HEK293 (cell line): ENCODE measurements around the gene UBE2E1.

ENCODE experiments used
- CTCF ChIA-PET: fragments of 350-600 bp; formaldehyde crosslinking; extraction: SDS; loops from one replicate; lab custom pipeline; 2021; ENCODE audit warnings: antibody characterized with exemption; lab: Yijun Ruan, JAX
- POLR2A ChIA-PET: fragments of 300-600 bp; formaldehyde crosslinking; extraction: SDS; loops from one replicate; lab custom pipeline; 2020; ENCODE audit warnings: antibody characterized with exemption, inconsistent platforms; lab: Yijun Ruan, JAX
- H3K27ac ChIP-seq: fragments of 200-500 bp; sonication (Bioruptor generic); 2 replicates; pipeline ENCODE4 v1.5.1; 2014; ENCODE audit warnings: low read depth, low read length, control low read depth, inconsistent platforms; ENCODE audit errors: extremely low read depth
- H3K36me3 ChIP-seq, 2 experiments: fragments of 200-500 bp in 1 of 2; sonication (Bioruptor generic) in 1 of 2; 1 replicate in 1 of 2; 2 replicates in 1 of 2; pipeline ENCODE4 v1.5.1; 2014 to 2017; ENCODE audit warnings: inconsistent platforms in 2 of 2, low read length in 2 of 2; ENCODE audit not compliant: control insufficient read depth in 2 of 2, insufficient read depth in 1 of 2
- H3K4me1 ChIP-seq: fragments of 200-500 bp; sonication (Bioruptor generic); 2 replicates; pipeline ENCODE4 v1.5.1; 2014; ENCODE audit warnings: mild to moderate bottlenecking, low read length, inconsistent platforms; ENCODE audit not compliant: control insufficient read depth, insufficient read depth
- H3K4me3 ChIP-seq: 2 replicates; pipeline ENCODE4 v1.5.1; 2011; ENCODE audit warnings: low read depth, mild to moderate bottlenecking, control low read depth, low read length, moderate library complexity
- H3K9me3 ChIP-seq: fragments of 200-500 bp; sonication (Bioruptor generic); 2 replicates; pipeline ENCODE4 v1.5.1; 2014; ENCODE audit warnings: low read depth, low read length, inconsistent platforms; ENCODE audit not compliant: control insufficient read depth, insufficient read depth
- BCL11A ChIP-seq: fragments of 450-650 bp; formaldehyde crosslinking; IDR thresholded peaks from 2 replicates; pipeline ENCODE4 v1.5.1; 2016; ENCODE audit warnings: low read depth, missing biosample characterization, missing genetic modification characterization
- KLF17 ChIP-seq: fragments of 450-650 bp; formaldehyde crosslinking; IDR thresholded peaks from 2 replicates; pipeline ENCODE4 v1.5.1; 2016; ENCODE audit warnings: missing biosample characterization, missing genetic modification characterization
- TCF7L2 ChIP-seq: IDR thresholded peaks from 2 replicates; pipeline ENCODE4 v1.6.1; 2011; ENCODE audit warnings: low read depth, mild to moderate bottlenecking, inconsistent platforms, low read length, moderate library complexity, borderline replicate concordance
- YY2 ChIP-seq: fragments of 450-650 bp; formaldehyde crosslinking; IDR thresholded peaks from 2 replicates; pipeline ENCODE4 v1.5.1; 2016; ENCODE audit warnings: missing biosample characterization, missing genetic modification characterization
- ZNF114 ChIP-seq: fragments of 450-650 bp; formaldehyde crosslinking; IDR thresholded peaks from 2 replicates; pipeline ENCODE4 v1.5.0; 2017; ENCODE audit warnings: missing biosample characterization, missing genetic modification characterization
- ZNF157 ChIP-seq: fragments of 450-650 bp; formaldehyde crosslinking; IDR thresholded peaks from 2 replicates; pipeline ENCODE4 v1.5.1; 2016; ENCODE audit warnings: missing biosample characterization, missing genetic modification characterization
- ZNF24 ChIP-seq: fragments of 450-650 bp; formaldehyde crosslinking; IDR thresholded peaks from 2 replicates; pipeline ENCODE4 v1.5.1; 2016; ENCODE audit warnings: missing biosample characterization, missing genetic modification characterization
- ZNF37A ChIP-seq: fragments of 450-650 bp; IDR thresholded peaks from 2 replicates; pipeline ENCODE4 v1.5.1; 2018; ENCODE audit warnings: missing biosample characterization, missing genetic modification characterization
- ZNF548 ChIP-seq: fragments of 450-650 bp; formaldehyde crosslinking; IDR thresholded peaks from 2 replicates; pipeline ENCODE4 v1.5.1; 2016; ENCODE audit warnings: missing biosample characterization, missing genetic modification characterization
- ZNF624 ChIP-seq: fragments of 450-650 bp; formaldehyde crosslinking; IDR thresholded peaks from 2 replicates; pipeline ENCODE4 v1.5.1; 2017; ENCODE audit warnings: missing biosample characterization, missing genetic modification characterization
- ZNF670 ChIP-seq: fragments of 450-650 bp; formaldehyde crosslinking; IDR thresholded peaks from 2 replicates; pipeline ENCODE4 v1.5.1; 2016; ENCODE audit warnings: missing biosample characterization, missing genetic modification characterization, low read depth
- ZNF704 ChIP-seq: fragments of 450-650 bp; formaldehyde crosslinking; IDR thresholded peaks from 2 replicates; pipeline ENCODE4 v1.5.1; 2016; ENCODE audit warnings: missing biosample characterization, missing genetic modification characterization
- ZNF707 ChIP-seq: fragments of 450-650 bp; formaldehyde crosslinking; IDR thresholded peaks from 2 replicates; pipeline ENCODE4 v1.5.1; 2016; ENCODE audit warnings: missing biosample characterization, missing genetic modification characterization
- TF ChIP-seq, protein P1 (sequence below): fragments of 450-650 bp; formaldehyde crosslinking; IDR thresholded peaks from 2 replicates; pipeline ENCODE4 v1.5.1; 2016; ENCODE audit warnings: missing biosample characterization, missing genetic modification characterization
- TF ChIP-seq, protein P2 (sequence below): fragments of 450-650 bp; formaldehyde crosslinking; IDR thresholded peaks from 2 replicates; pipeline ENCODE4 v1.5.1; 2016; ENCODE audit warnings: missing biosample characterization, missing genetic modification characterization

The UBE2E1 gene

DNA sequence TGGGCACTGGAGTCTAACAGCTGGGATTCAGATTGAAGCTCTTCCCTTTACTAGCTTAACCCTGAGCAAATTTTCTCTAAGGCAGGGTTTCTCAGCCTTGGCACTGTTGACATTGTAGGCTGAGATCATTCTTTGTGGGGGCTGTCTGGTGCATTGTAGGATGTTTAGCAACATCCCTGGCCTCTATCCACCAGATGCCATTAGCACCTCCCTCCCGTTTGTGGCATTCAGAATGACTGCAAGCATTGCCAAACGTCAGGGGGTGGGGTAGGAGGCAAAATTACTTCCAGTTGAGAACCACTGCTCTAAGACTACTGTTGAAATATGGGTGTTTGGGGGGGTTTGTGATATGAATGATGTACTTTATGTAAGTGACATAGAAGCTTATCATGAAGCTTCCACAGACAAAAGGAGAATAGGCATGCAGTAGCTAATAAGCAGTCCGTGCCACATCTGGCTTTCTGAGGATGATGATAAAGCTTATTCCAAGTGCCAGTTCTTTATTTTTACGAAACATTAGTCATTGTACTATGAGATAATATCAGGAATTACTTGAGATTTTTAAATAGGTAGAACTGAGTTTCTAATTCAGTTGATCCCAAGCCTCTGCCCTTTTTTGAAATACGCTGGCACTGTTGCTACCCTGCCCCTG is 71.7 kb downstream of the UBE2E1 start (continued):
- peak; percentile 36; the same call in 1 of the 2 replicates for TF ChIP-seq KLF17
- TF ChIP-seq, protein P1, sequence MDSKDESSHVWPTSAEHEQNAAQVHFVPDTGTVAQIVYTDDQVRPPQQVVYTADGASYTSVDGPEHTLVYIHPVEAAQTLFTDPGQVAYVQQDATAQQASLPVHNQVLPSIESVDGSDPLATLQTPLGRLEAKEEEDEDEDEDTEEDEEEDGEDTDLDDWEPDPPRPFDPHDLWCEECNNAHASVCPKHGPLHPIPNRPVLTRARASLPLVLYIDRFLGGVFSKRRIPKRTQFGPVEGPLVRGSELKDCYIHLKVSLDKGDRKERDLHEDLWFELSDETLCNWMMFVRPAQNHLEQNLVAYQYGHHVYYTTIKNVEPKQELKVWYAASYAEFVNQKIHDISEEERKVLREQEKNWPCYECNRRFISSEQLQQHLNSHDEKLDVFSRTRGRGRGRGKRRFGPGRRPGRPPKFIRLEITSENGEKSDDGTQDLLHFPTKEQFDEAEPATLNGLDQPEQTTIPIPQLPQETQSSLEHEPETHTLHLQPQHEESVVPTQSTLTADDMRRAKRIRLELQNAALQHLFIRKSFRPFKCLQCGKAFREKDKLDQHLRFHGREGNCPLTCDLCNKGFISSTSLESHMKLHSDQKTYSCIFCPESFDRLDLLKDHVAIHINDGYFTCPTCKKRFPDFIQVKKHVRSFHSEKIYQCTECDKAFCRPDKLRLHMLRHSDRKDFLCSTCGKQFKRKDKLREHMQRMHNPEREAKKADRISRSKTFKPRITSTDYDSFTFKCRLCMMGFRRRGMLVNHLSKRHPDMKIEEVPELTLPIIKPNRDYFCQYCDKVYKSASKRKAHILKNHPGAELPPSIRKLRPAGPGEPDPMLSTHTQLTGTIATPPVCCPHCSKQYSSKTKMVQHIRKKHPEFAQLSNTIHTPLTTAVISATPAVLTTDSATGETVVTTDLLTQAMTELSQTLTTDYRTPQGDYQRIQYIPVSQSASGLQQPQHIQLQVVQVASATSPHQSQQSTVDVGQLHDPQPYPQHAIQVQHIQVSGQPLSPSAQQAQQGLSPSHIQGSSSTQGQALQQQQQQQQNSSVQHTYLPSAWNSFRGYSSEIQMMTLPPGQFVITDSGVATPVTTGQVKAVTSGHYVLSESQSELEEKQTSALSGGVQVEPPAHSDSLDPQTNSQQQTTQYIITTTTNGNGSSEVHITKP (tag by site-specific recombination): peak; percentile 55
- TF ChIP-seq, all 188 proteins: peak for 12

GRCh38 chr3:23879485-23879884 is 73.7 kb downstream of the UBE2E1 start:
- no peaks in the 10 kb centered on the region for H3K4me1 ChIP-seq
- ChIA-PET CTCF (interaction anchor here (0.6 kb wide), 1 partner anchor 70 kb away, joined by 3 read pairs; no protein-coding TSS in a partner anchor), POLR2A (no interaction called here)
- H3K9me3 ChIP-seq: no peaks in the 10 kb centered on the region
- H3K4me3 ChIP-seq: no peak overlapping the region
- TF ChIP-seq TCF7L2 (no peak), ZNF24 (tag by site-specific recombination) (no peak), ZNF37A (no peak), ZNF670 (no peak), YY2 (tag by site-specific recombination) (no peak), ZNF624 (tag by site-specific recombination) (no peak), ZNF548 (tag by site-specific recombination) (no peak), ZNF157 (tag by site-specific recombination) (no peak), ZNF707 (no peak), ZNF114 (tag by site-specific recombination) (no peak), ZNF704 (tag by site-specific recombination) (no peak), BCL11A (tag by site-specific recombination) (no peak)
- TF ChIP-seq, protein P2, sequence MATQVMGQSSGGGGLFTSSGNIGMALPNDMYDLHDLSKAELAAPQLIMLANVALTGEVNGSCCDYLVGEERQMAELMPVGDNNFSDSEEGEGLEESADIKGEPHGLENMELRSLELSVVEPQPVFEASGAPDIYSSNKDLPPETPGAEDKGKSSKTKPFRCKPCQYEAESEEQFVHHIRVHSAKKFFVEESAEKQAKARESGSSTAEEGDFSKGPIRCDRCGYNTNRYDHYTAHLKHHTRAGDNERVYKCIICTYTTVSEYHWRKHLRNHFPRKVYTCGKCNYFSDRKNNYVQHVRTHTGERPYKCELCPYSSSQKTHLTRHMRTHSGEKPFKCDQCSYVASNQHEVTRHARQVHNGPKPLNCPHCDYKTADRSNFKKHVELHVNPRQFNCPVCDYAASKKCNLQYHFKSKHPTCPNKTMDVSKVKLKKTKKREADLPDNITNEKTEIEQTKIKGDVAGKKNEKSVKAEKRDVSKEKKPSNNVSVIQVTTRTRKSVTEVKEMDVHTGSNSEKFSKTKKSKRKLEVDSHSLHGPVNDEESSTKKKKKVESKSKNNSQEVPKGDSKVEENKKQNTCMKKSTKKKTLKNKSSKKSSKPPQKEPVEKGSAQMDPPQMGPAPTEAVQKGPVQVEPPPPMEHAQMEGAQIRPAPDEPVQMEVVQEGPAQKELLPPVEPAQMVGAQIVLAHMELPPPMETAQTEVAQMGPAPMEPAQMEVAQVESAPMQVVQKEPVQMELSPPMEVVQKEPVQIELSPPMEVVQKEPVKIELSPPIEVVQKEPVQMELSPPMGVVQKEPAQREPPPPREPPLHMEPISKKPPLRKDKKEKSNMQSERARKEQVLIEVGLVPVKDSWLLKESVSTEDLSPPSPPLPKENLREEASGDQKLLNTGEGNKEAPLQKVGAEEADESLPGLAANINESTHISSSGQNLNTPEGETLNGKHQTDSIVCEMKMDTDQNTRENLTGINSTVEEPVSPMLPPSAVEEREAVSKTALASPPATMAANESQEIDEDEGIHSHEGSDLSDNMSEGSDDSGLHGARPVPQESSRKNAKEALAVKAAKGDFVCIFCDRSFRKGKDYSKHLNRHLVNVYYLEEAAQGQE (tag by site-specific recombination): no peak
- TF ChIP-seq, all 188 proteins: peak for 0
- Histone ChIP-seq H3K27ac (no peak overlapping the region), H3K36me3 (peaks cover 0 to 25% of the 10 kb centered on the region in 2 experiments; a peak in 1 of 3 replicates)
